ENCODE results near the gene PANK4. TPM values are rescaled to one million over a fixed set of nuclear protein-coding genes. Genes with fewer than 3 reads are reported as not detected.

Gene PANK4
- total and polyA plus RNA-seq, 10 of the 15 experiments (the other 5 are each of a cell fraction or from before 2014, with no cell fraction given) = 0.35 to 38.0 (median 18.6) TPM

GRCh38 chr1:2527556-2527860 lies 1.1 kb upstream of the PANK4 start:
- SMC1A ChIA-PET (ENCODE audit: uncharacterized antibody, unreplicated experiment) = no interaction called here
- Histone ChIP-seq H3K27me3 (replicated peaks in 1 of 2; ENCODE audit: control insufficient read depth in 2 of 2, insufficient read depth in 2 of 2, low read length in 1 of 2) (peaks cover 6 to 19% of the 10 kb centered on the region in 2 experiments), H3K9me3 (replicated peaks; ENCODE audit: control insufficient read depth, insufficient read depth, low read length) (no peaks in the 10 kb centered on the region), H3K4me2 (ENCODE audit: control insufficient read depth, insufficient read depth) (no peak overlapping the region), H3K27ac (ENCODE audit: control insufficient read depth, insufficient read depth) (no peak overlapping the region), H3K4me3 (no peak overlapping the region), H4K20me1 (ENCODE audit: control insufficient read depth, insufficient read depth) (peaks cover 3% of the 10 kb centered on the region; the same call in 1 of the 2 replicates), H2AFZ (ENCODE audit: control insufficient read depth, low read depth, low read length) (no peak overlapping the region), H3K9ac (ENCODE audit: control insufficient read depth, insufficient read depth, low read length) (no peak overlapping the region), H3K4me1 (ENCODE audit: control insufficient read depth, insufficient read depth, low read length) (peaks cover 25% of the 10 kb centered on the region), H3K79me2 (ENCODE audit: control insufficient read depth, insufficient read depth, low read length) (peaks cover 35% of the 10 kb centered on the region), H3K36me3 (ENCODE audit: control insufficient read depth in 2 of 2, insufficient read depth in 2 of 2, low read length in 1 of 2) (no peaks in the 10 kb centered on the region; a peak in 1 of 4 replicates)
- ATAC-seq (no peak), FAIRE-seq (no peak), DNase-seq (ENCODE audit: low read depth, low spot score) (no peak)
- TF ChIP-seq STAT1 (conservative IDR thresholded peaks at IDR 0.05) = no peak
- TF ChIP-seq BCLAF1 (IDR thresholded peaks at IDR 0.05) = no peak
- TF ChIP-seq PBX3 (IDR thresholded peaks at IDR 0.05; ENCODE audit: insufficient replicate concordance, low read depth, low read length) = no peak
- TF ChIP-seq MEF2B (IDR thresholded peaks at IDR 0.05; ENCODE audit: partially characterized antibody, poor library complexity, severe bottlenecking) = no peak
- no peak for TF ChIP-seq MTA3 (IDR thresholded peaks at IDR 0.05; ENCODE audit: borderline replicate concordance, low read length)
- TF ChIP-seq CBFB (IDR thresholded peaks at IDR 0.05; ENCODE audit: low read depth) = no peak
- no peak for TF ChIP-seq MLLT1 (IDR thresholded peaks at IDR 0.05)
- TF ChIP-seq KLF5 (IDR thresholded peaks at IDR 0.05; ENCODE audit: partially characterized antibody) = no peak
- no peak for TF ChIP-seq SMAD1 (IDR thresholded peaks at IDR 0.05; ENCODE audit: low read depth, partially characterized antibody)
- no TSS peak for BruUV-seq (replicated peaks)
- 86% methylated on average over 4 of the region's 4 CpGs for WGBS (ENCODE audit: insufficient coverage, insufficient replicate concordance, low lambda C conversion rate, missing lambda C conversion rate)
- RAD21 ChIA-PET (ENCODE audit: unreplicated experiment) = interaction anchor here (1.6 to 5.9 kb wide), 4 partner anchors 19 to 333 kb away, joined by 5 to 86 read pairs (median 11); partner anchors contain the start of genes FAAP20 and TNFRSF14
- in situ Hi-C loops (cut with MboI) = loop anchor here (10.0 kb wide), 1 partner anchor 323 kb away; no protein-coding TSS in a partner anchor
- intact Hi-C loops (cut with micrococcal nuclease; ENCODE audit: unreplicated experiment) = no loop called here
- CTCF ChIA-PET = no interaction called here
- POLR2A ChIA-PET = interaction anchor here (1.5 to 1.8 kb wide), 2 partner anchors 17 to 18 kb away, joined by 4 to 5 read pairs; no protein-coding TSS in a partner anchor

Measured in GM12878 (cell line).